Lower lobe of right lung (tissue), 2 donors: ENCODE results near the gene ICAM2. TPM values are rescaled to one million over a fixed set of nuclear protein-coding genes. Genes with fewer than 3 reads are reported as not detected.

Source experiments
- ATAC-seq, 2 donors: fragments of 200-7000 bp; cut with Tn5 transposase; one replicate each; pipeline ENCODE4 v1.9.1; 2020 to 2022; ENCODE audit warnings: mild to moderate bottlenecking in 2 of 2, moderate library complexity in 2 of 2
- DNase-seq: peaks from one replicate; pipeline ENCODE4 v3.0.0-alpha.2; 2020
- H3K27ac ChIP-seq: fragments of 200-600 bp; one replicate; pipeline ENCODE4 v1.8.0; 2022
- H3K27me3 ChIP-seq: fragments of 200-600 bp; one replicate; pipeline ENCODE4 v1.8.0; 2022; ENCODE audit warnings: low read depth
- H3K36me3 ChIP-seq: fragments of 200-600 bp; one replicate; pipeline ENCODE4 v1.8.0; 2022; ENCODE audit warnings: mild to moderate bottlenecking
- H3K4me1 ChIP-seq: fragments of 200-600 bp; one replicate; pipeline ENCODE4 v1.8.0; 2022
- H3K4me3 ChIP-seq: fragments of 200-600 bp; one replicate; pipeline ENCODE4 v1.8.0; 2022; ENCODE audit warnings: mild to moderate bottlenecking
- H3K9me3 ChIP-seq: fragments of 200-600 bp; one replicate; pipeline ENCODE4 v1.8.0; 2022
- intact Hi-C: fragments of 100-400 bp; cut with DNase I; formaldehyde crosslinking; loops from one replicate; pipeline ENCODE4 v1.11.0; 2022
- total RNA-seq: library from RNA; stranded (reverse); fragmentation: NEBNext Ultra II Directional; extraction: Animal tissue kit (Norgen Biotek cat#: 25700); gene quantifications from one replicate; pipeline ENCODE4 v1.2.1, GENCODE V29; 2021
- TF ChIP-seq, protein P1 (sequence below): fragments of 200-600 bp; IDR thresholded peaks from one replicate; pipeline ENCODE4 v1.8.0; 2022; ENCODE audit warnings: antibody characterized with exemption, mild to moderate bottlenecking
- donor health status: DM: no; HTN: yes; CAD: no; lungs with severe emphysema.

Gene ICAM2
- total RNA-seq, 1 donor from 2014 or later, result 69.2 TPM

DNA sequence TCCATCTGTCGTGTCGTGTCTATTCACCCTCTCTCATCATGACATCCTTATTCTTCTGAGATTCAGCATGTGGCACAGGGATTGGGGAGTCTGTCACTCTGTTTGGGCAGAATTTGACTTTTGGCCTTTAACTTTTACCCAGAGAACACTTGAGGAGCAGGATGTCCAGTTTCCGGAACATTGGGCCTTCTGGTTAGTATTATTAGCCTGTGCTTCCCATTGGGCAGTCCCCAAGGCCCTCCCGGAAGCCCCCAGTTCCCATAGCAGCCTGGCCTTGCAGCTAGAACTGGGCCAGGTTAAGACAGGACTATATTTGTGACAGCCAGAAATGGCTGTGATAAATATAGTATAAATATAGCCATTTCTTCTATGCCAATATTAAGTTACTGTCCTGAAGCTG, 57.3 kb downstream of the ICAM2 start:
- DNase-seq, result no peak
- Histone ChIP-seq H3K4me3 (no peak overlapping the region), H3K9me3 (no peaks in the 10 kb centered on the region), H3K27ac (peak overlapping the region; percentile 41), H3K27me3 (no peaks in the 10 kb centered on the region), H3K4me1 (peaks cover 5% of the 10 kb centered on the region), H3K36me3 (no peaks in the 10 kb centered on the region)
- no peak for ATAC-seq
- intact Hi-C loops, result no loop called here
- TF ChIP-seq, protein P1, sequence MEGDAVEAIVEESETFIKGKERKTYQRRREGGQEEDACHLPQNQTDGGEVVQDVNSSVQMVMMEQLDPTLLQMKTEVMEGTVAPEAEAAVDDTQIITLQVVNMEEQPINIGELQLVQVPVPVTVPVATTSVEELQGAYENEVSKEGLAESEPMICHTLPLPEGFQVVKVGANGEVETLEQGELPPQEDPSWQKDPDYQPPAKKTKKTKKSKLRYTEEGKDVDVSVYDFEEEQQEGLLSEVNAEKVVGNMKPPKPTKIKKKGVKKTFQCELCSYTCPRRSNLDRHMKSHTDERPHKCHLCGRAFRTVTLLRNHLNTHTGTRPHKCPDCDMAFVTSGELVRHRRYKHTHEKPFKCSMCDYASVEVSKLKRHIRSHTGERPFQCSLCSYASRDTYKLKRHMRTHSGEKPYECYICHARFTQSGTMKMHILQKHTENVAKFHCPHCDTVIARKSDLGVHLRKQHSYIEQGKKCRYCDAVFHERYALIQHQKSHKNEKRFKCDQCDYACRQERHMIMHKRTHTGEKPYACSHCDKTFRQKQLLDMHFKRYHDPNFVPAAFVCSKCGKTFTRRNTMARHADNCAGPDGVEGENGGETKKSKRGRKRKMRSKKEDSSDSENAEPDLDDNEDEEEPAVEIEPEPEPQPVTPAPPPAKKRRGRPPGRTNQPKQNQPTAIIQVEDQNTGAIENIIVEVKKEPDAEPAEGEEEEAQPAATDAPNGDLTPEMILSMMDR, result no peak

- H3K9me3 ChIP-seq, result no peaks in the 10 kb centered on the region
- ATAC-seq (no peak), DNase-seq (no peak)
- peaks cover 5% of the 10 kb centered on the region for H3K4me1 ChIP-seq
- no peak overlapping the region for H3K4me3 ChIP-seq
- TF ChIP-seq, protein P1, result no peak
- peak overlapping the region; percentile 62 for H3K27ac ChIP-seq
- H3K27me3 ChIP-seq, result no peaks in the 10 kb centered on the region
- no peaks in the 10 kb centered on the region for H3K36me3 ChIP-seq
- intact Hi-C loops, result no loop called here
Observed at GRCh38 chr17:63962298-63962744, 58.1 kb downstream of the ICAM2 start.

GRCh38 chr17:63961355-63962212, 58.8 kb downstream of the ICAM2 start:
- intact Hi-C loops, result no loop called here
- peaks cover 5% of the 10 kb centered on the region for H3K4me1 ChIP-seq
- H3K27ac ChIP-seq, result no peak overlapping the region
- DNase-seq, result peak; percentile 73
- no peaks in the 10 kb centered on the region for H3K36me3 ChIP-seq
- no peaks in the 10 kb centered on the region for H3K9me3 ChIP-seq
- H3K27me3 ChIP-seq, result no peaks in the 10 kb centered on the region
- TF ChIP-seq, protein P1, result no peak
- ATAC-seq, result peak; percentile 65 to 69
- peak overlapping the region; percentile 17 for H3K4me3 ChIP-seq

- ATAC-seq, result no peak
- peaks cover 5% of the 10 kb centered on the region for H3K4me1 ChIP-seq
- no peaks in the 10 kb centered on the region for H3K36me3 ChIP-seq
- no peaks in the 10 kb centered on the region for H3K9me3 ChIP-seq
- TF ChIP-seq, protein P1, result no peak
- no peak overlapping the region for H3K27ac ChIP-seq
- H3K27me3 ChIP-seq, result no peaks in the 10 kb centered on the region
- H3K4me3 ChIP-seq, result no peak overlapping the region
- intact Hi-C loops, result no loop called here
- DNase-seq, result no peak
Observed at GRCh38 chr17:63960430-63960829, 60.0 kb downstream of the ICAM2 start.

GRCh38 chr17:63960006-63960405, 60.4 kb downstream of the ICAM2 start:
- TF ChIP-seq, protein P1, result no peak

More at GRCh38 chr17:63960006-63960405, 60.4 kb downstream of the ICAM2 start:
- intact Hi-C loops, result no loop called here
- Histone ChIP-seq H3K27ac (no peak overlapping the region), H3K27me3 (no peaks in the 10 kb centered on the region), H3K9me3 (no peaks in the 10 kb centered on the region), H3K36me3 (no peaks in the 10 kb centered on the region), H3K4me1 (peaks cover 5% of the 10 kb centered on the region), H3K4me3 (no peak overlapping the region)
- DNase-seq, result no peak
- no peak for ATAC-seq
